ENCODE results near the gene F7.

DNA sequence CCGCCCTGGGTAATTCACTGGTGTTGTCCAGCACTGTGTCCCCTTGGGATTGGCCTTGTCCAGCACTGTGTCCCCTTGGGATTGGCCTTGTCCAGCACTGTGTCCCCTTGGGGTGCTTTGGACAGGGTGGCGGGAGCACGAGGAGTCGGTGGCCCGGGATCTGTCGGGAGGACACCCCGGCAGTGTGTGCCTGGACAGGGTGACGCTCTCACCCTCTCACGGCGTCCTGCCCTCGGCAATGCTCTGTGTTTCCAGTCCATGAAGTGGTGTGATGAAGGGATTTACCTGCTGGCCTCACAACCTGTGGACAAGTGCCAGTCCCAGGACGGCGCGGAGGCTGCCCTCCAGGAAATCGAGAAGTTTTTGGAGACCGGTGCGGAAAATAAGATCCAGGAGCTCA lies 29.9 kb upstream of the F7 start:
- TF ChIP-seq CTCF (IDR thresholded peaks at IDR 0.05) (no peak), POLR2A (IDR thresholded peaks at IDR 0.05) (no peak)
